ENCODE measurements around the gene KDM2A. TPM values are rescaled to one million over a fixed set of nuclear protein-coding genes. Genes with fewer than 3 reads are reported as not detected.

The KDM2A gene
- total RNA-seq, 2 donors from 2014 or later = 40.1 to 130 TPM

DNA sequence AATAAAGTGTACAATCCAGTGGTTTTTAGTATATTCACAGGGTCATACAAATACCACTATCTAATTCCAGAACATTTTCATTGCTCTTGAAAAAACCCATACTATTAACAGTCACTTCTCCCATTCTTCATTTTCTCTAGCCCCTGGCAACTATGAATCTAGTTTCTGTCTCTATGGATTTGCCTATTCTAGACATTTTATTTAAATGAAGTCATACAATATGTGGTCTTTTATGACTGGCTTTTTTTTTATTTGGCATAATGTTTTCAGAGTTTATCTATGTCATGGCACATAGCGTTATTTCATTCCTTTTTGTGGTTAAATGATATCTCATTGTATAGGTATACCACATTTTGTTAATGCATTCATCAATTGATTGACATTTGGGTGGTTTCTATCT is 59.4 kb downstream of the KDM2A start:
- Histone ChIP-seq H3K4me1 (ENCODE audit: control insufficient read depth in 1 of 2, low read depth in 2 of 2) (peaks cover 0 to 9% of the 10 kb centered on the region in 2 donors), H3K27me3 (replicated peaks; ENCODE audit: insufficient read depth) (no peaks in the 10 kb centered on the region), H3K27ac (no peak overlapping the region), H3K9me3 (no peaks in the 10 kb centered on the region), H3K4me3 (no peak overlapping the region), H3K36me3 (peaks cover 12% of the 10 kb centered on the region)
- DNase-seq (ENCODE audit: low spot score) (no peak), ATAC-seq (ENCODE audit: insufficient number of reproducible peaks, low FRiP score, low read depth) (no peak)
- TF ChIP-seq, protein P1, sequence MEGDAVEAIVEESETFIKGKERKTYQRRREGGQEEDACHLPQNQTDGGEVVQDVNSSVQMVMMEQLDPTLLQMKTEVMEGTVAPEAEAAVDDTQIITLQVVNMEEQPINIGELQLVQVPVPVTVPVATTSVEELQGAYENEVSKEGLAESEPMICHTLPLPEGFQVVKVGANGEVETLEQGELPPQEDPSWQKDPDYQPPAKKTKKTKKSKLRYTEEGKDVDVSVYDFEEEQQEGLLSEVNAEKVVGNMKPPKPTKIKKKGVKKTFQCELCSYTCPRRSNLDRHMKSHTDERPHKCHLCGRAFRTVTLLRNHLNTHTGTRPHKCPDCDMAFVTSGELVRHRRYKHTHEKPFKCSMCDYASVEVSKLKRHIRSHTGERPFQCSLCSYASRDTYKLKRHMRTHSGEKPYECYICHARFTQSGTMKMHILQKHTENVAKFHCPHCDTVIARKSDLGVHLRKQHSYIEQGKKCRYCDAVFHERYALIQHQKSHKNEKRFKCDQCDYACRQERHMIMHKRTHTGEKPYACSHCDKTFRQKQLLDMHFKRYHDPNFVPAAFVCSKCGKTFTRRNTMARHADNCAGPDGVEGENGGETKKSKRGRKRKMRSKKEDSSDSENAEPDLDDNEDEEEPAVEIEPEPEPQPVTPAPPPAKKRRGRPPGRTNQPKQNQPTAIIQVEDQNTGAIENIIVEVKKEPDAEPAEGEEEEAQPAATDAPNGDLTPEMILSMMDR (IDR thresholded peaks at IDR 0.05) = no peak

DNA sequence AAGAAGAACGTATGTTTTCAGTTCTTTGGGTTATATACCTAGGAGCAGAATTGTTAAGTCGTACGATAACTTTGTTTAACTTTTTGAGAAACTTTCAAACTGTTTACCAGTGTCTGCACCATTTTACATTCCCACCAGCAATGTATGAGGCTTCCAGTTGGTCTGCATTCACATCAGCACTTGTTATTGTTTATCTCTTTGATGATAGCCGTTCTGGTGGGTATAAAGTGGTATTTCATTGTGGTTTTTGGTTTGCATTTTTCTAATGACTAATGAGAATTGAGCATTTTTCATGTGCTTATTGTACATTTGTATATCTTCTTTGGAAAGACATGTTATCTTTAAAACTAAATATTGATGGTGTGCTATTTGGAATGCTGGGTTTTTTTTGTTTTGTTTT is 59.8 kb downstream of the KDM2A start:
- no peak for DNase-seq (ENCODE audit: low spot score)
- H3K9me3 ChIP-seq = no peaks in the 10 kb centered on the region
- no peaks in the 10 kb centered on the region for H3K27me3 ChIP-seq (replicated peaks; ENCODE audit: insufficient read depth)
- peaks cover 0 to 8% of the 10 kb centered on the region in 2 donors for H3K4me1 ChIP-seq (ENCODE audit: control insufficient read depth in 1 of 2, low read depth in 2 of 2)
- peaks cover 14% of the 10 kb centered on the region for H3K36me3 ChIP-seq
- TF ChIP-seq, protein P1 (IDR thresholded peaks at IDR 0.05) = no peak
- no peak overlapping the region for H3K27ac ChIP-seq
- no peak overlapping the region for H3K4me3 ChIP-seq
- no peak for ATAC-seq (ENCODE audit: insufficient number of reproducible peaks, low FRiP score, low read depth)

DNA sequence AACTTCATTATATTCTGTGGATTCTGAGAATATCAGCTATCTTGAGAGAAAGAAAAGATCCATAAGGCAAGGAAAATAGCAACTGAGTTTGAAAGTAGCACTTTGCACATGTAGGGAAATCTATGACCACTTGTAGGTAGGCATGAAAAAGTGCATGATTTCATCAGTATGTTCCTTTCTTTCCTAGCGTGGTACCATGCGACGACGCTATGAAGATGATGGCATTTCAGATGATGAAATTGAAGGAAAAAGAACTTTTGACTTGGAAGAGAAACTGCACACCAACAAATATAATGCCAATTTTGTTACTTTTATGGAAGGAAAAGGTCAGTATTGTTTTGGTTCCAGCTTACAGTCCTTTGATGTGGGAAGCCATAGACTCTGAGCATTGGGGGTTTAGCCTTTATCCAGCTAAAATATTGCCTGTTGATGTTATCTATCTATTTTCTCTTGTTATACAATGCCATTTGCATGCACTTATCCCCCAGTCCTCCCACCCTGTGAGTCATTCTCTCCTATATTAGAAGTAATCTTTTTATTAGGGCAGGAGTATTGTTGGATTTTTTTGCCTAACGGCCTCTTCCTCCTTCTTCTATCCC is 60.9 kb downstream of the KDM2A start:
- no peaks in the 10 kb centered on the region for H3K9me3 ChIP-seq
- no peak overlapping the region for H3K4me3 ChIP-seq
- no peaks in the 10 kb centered on the region for H3K27me3 ChIP-seq (replicated peaks; ENCODE audit: insufficient read depth)
- H3K4me1 ChIP-seq (ENCODE audit: control insufficient read depth in 1 of 2, low read depth in 2 of 2) = peaks cover 0 to 6% of the 10 kb centered on the region in 2 donors
- TF ChIP-seq, protein P1 (IDR thresholded peaks at IDR 0.05) = no peak
- H3K27ac ChIP-seq = no peak overlapping the region
- DNase-seq (ENCODE audit: low spot score) (no peak), ATAC-seq (ENCODE audit: insufficient number of reproducible peaks, low FRiP score, low read depth) (no peak)
- peaks cover 14% of the 10 kb centered on the region for H3K36me3 ChIP-seq

DNA sequence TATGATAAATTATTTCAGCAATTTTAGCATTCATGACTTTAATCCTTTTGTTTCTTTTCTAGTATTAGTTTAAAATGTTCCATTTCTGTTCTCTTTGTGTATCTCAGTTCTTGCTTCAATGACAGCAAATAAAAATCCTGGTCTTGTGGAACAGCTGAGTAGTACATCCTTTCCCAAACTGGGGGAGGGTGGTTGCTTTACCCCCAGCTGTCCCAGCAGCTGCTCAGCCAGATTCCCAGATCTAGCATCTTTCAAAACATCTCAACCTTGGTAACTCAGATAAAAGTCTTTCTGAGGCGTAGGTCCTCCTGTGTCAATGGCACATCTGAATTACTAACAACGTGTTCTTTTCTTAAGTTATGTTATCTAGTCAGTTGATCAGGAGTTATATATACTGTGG is 75.0 kb downstream of the KDM2A start:
- Histone ChIP-seq H3K36me3 (peaks cover 7% of the 10 kb centered on the region), H3K27ac (no peak overlapping the region), H3K27me3 (replicated peaks; ENCODE audit: insufficient read depth) (no peaks in the 10 kb centered on the region), H3K9me3 (no peaks in the 10 kb centered on the region), H3K4me1 (ENCODE audit: control insufficient read depth in 1 of 2, low read depth in 2 of 2) (no peaks in the 10 kb centered on the region), H3K4me3 (no peak overlapping the region)
- TF ChIP-seq, protein P1 (IDR thresholded peaks at IDR 0.05) = no peak
- DNase-seq (ENCODE audit: low spot score) (no peak), ATAC-seq (ENCODE audit: insufficient number of reproducible peaks, low FRiP score, low read depth) (no peak)

DNA sequence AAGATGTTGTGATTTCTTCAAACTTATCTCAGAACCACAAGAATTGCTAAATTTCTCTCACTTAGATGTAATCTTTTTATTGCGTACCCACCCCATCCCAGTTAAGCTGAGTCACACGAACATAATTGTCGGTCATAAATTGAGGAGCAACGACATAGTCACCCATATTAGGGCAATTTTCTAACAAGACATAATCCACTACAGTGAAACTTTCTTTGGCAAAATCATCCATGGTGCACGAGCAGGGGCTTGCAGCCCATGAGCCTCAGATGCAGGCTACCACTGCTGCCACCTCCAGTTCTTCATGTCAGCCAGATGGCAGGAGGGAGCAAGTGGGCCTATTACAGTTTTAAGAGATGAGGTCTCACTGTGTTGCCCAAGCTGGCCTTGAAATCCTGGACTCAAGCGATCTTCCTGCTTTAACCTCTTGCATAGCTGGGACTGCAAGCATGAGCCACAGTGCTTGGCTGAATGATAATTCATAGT is 77.0 kb downstream of the KDM2A start:
- peaks cover 9% of the 10 kb centered on the region for H3K36me3 ChIP-seq
- ATAC-seq (ENCODE audit: insufficient number of reproducible peaks, low FRiP score, low read depth) (no peak), DNase-seq (ENCODE audit: low spot score) (no peak)
- TF ChIP-seq, protein P1 (IDR thresholded peaks at IDR 0.05) = no peak
- H3K27me3 ChIP-seq (replicated peaks; ENCODE audit: insufficient read depth) = no peaks in the 10 kb centered on the region
- H3K27ac ChIP-seq = no peak overlapping the region
- H3K4me3 ChIP-seq = no peak overlapping the region
- H3K4me1 ChIP-seq (ENCODE audit: control insufficient read depth in 1 of 2, low read depth in 2 of 2) = no peaks in the 10 kb centered on the region
- no peaks in the 10 kb centered on the region for H3K9me3 ChIP-seq
